Muscle of leg (tissue), 11 donors: ENCODE results near the gene ZCCHC24. TPM values are rescaled to one million over a fixed set of nuclear protein-coding genes. Genes with fewer than 3 reads are reported as not detected.

ENCODE experiments used
- DNase-seq: peaks from one replicate; pipeline ENCODE4 v3.0.0; 2013
- H3K27ac ChIP-seq: one replicate; pipeline ENCODE4 v1.5.1; 2013; ENCODE audit warnings: mild to moderate bottlenecking, low read length, control low read depth
- H3K27me3 ChIP-seq: one replicate; pipeline ENCODE4 v1.6.1; 2013; ENCODE audit warnings: low read length; ENCODE audit not compliant: control insufficient read depth, insufficient read depth
- H3K36me3 ChIP-seq: one replicate; pipeline ENCODE4 v1.6.1; 2013; ENCODE audit warnings: low read length; ENCODE audit not compliant: control insufficient read depth, insufficient read depth
- H3K4me1 ChIP-seq: one replicate; pipeline ENCODE4 v1.6.1; 2013; ENCODE audit warnings: low read length; ENCODE audit not compliant: control insufficient read depth, insufficient read depth
- H3K4me3 ChIP-seq: one replicate; pipeline ENCODE4 v1.5.1; 2013; ENCODE audit warnings: low read length, control low read depth
- H3K9me3 ChIP-seq: replicated peaks from 2 replicates; pipeline ENCODE4 v1.6.1; 2013; ENCODE audit warnings: low read depth, low read length; ENCODE audit not compliant: control insufficient read depth
- WGBS: methylation state at CpG from one replicate; pipeline ENCODE4 v1.1.5; 2013; ENCODE audit warnings: missing lambda C conversion rate; ENCODE audit not compliant: insufficient coverage; 5-methylcytosine and 5-hydroxymethylcytosine counted together
- polyA plus RNA-seq, 8 donors: library from polyadenylated mRNA; unstranded; fragments of 120-200 nt; gene quantifications; one replicate each; pipeline versions ENCODE4 v1.2.1 to v1.2.3, GENCODE V29; 2013; ENCODE audit warnings: inconsistent platforms in 1 of 8, low replicate concordance in 1 of 8; ENCODE audit not compliant: insufficient read length in 8 of 8, insufficient read depth in 1 of 8
- total RNA-seq: library from RNA; stranded (reverse); fragments of 120-200 nt; gene quantifications from one replicate; pipeline ENCODE4 v1.2.4, GENCODE V29; 2013

ZCCHC24 gene
- total and polyA plus RNA-seq, 9 donors: 25.0 to 65.5 (median 54.7) TPM

DNA sequence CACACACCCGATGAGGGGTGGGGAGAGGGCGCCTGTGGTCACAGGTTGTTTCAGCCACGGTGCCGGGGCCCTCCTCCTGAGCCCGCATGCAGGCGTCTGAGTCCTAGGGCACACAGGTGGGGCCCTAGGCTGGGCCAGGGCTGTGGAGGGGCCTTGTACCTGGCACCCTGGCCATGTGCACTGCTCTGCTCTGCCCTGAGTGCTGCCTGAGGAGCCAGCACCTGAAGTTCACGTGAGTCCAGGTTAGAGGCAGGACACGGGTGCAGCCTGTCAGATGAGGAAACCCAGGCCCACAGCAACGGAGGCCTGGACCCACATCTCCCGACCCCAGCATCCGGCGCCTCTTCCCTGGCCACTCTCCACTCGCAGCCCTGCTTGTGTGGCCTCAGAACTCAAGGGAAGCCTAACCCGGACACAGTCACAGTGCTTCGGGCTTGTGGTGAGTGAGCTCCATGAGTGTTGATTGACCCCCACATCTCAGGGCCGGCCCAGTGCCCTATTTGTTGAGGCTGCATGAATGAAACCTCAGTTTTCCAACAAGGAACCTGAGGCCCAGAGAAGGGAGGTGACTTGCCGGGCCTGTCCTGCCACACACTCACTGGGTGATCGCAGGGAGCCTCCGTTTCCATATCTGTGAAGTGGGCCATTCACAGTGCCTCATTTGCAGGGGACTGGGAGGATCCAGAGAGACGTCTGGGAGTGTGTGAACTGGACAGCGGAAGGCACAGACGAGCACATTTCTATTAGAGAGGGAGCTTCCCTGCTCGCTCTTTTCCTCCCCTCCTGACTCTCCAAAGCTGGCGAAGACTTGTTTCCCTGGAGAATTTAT, 58.6 kb downstream of the ZCCHC24 start:
- peak; percentile 64 for DNase-seq
- H3K27ac ChIP-seq: no peak overlapping the region
- H3K4me1 ChIP-seq: peaks cover 29% of the 10 kb centered on the region
- H3K27me3 ChIP-seq: no peaks in the 10 kb centered on the region
- WGBS: 70% methylated on average over 11 of the region's 24 CpGs
- H3K9me3 ChIP-seq: no peaks in the 10 kb centered on the region
- no peak overlapping the region for H3K4me3 ChIP-seq
- peaks cover 84% of the 10 kb centered on the region for H3K36me3 ChIP-seq

DNA sequence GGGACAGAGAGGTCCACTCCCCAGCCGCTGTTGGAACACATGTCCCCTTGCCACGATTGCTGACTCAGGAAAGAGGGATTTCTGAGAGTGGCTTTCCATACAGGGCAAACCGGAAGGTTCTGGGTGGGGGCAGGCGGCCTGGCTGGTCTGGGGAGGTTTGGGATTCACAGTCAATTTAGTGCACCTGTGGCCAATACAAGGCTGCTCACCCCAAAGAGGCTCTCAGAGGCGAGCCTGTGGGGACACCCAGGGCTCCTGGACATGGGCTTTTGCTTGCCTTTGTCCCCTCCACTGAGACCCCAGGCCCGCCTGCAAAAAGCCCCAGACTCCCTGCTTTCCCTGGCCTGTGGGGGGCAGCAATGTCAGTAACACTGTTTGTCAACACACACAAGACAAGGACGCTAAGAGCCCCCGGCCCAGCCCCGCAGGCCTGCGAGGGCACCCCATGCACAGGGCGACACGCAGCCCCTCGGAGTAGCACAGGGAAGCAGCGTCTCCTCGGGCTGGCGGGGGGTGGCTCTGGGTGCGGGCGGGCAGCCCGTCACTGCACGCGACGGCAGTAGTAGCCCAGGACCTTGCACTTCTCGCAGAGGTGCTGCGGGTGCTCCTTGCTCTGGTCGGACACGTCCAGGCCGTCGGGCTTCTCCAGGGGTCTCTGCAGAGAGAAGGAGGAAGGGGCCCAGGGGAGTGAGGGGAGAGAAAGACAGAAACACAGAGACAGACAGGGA, 59.5 kb downstream of the ZCCHC24 start:
- Histone ChIP-seq H3K4me3 (no peak overlapping the region), H3K4me1 (peaks cover 35% of the 10 kb centered on the region), H3K9me3 (no peaks in the 10 kb centered on the region), H3K27me3 (no peaks in the 10 kb centered on the region), H3K36me3 (peaks cover 76% of the 10 kb centered on the region), H3K27ac (no peak overlapping the region)
- WGBS: 69% methylated on average over 28 of the region's 28 CpGs
- DNase-seq: peak; percentile 6

DNA sequence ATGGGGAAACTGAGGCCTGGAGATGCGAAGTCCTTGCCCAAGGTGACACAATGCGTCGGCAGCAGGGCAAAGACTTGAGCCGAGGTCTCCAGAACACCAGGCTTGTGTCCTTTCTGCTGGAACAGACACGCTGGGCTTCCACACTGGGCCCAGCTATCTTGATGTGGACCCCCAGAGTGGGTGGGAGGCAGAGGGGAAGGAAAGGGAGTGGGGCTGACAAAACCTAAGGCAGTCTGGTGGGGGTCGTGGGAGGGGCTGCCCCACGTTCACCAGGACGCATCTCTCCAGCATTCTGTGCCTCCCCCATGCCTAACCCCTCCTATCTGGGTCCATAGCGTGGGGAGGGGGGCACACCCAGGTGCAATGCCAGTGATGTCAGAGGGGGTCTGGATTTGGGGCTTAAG, 60.0 kb downstream of the ZCCHC24 start:
- Histone ChIP-seq H3K27me3 (no peaks in the 10 kb centered on the region), H3K27ac (no peak overlapping the region), H3K36me3 (peaks cover 72% of the 10 kb centered on the region), H3K4me3 (no peak overlapping the region), H3K4me1 (peaks cover 37% of the 10 kb centered on the region), H3K9me3 (no peaks in the 10 kb centered on the region)
- DNase-seq: no peak
- WGBS: 94% methylated on average over 3 of the region's 9 CpGs

DNA sequence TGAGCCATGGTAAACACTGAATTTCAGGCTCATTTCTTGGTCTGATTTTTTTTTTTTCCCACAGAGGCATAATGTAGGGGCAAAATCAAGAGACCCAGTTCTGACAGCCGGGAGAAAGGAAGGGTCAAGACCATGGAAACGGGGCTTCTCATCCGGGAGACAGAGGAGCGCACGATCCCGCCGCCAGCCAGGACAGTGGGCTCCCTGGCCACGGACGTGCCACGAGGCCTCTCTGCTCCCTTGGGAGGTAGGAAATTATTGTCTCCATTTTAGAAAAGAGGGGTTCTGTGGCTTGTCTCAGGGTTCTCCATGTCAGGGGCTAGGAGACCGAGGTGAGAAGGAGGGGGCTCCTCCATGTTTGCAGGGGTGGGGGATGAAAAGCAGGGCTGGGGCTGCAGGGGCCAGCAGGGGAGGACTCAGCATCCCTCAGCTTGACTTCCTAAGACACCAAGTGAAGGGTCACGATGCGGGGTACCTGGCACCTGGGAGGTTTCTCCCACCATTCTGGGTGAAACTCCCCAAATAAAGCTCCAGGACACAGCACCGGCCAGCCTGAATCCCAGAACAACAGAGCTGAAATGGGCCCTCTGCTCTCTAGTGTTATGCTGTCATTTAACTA, 60.5 kb downstream of the ZCCHC24 start:
- peaks cover 67% of the 10 kb centered on the region for H3K36me3 ChIP-seq
- H3K4me1 ChIP-seq: peaks cover 42% of the 10 kb centered on the region
- no peak overlapping the region for H3K27ac ChIP-seq
- H3K27me3 ChIP-seq: no peaks in the 10 kb centered on the region
- WGBS: 89% methylated on average over 10 of the region's 14 CpGs
- DNase-seq: peak; percentile 4
- no peaks in the 10 kb centered on the region for H3K9me3 ChIP-seq
- no peak overlapping the region for H3K4me3 ChIP-seq

DNA sequence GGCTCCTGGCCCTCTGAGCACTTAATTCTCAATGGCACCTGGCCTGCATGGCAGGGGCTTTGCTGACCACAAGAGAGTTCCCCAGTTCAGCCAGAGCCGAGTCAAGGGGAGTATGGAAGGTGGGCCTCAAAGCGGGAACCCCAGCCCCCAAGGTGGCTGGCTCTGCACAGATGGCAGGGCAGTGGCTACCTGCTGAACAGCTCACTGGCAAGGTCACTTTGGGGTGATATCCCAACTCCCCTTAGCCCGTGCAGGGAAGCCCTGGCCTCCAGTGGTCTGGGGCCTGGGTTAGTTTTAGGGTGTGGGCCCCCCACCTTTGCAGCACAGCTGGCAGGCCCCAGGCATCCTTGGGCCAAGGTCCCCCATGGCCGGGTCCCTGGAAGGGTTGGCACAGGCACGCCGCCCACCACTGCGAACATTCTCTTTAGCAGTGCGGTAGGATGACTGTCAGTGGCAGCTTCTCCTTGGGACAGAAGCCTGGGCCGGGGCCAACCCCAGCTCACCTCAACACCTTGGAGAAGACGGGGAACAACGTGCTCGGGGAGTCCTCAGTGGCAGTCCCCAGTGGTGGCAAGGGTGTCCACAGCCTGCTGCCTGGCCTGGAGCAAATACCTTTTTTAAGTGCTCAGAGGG, 61.3 kb downstream of the ZCCHC24 start:
- Histone ChIP-seq H3K36me3 (peaks cover 61% of the 10 kb centered on the region), H3K9me3 (no peaks in the 10 kb centered on the region), H3K4me3 (no peak overlapping the region), H3K4me1 (peaks cover 49% of the 10 kb centered on the region), H3K27me3 (no peaks in the 10 kb centered on the region), H3K27ac (no peak overlapping the region)
- no peak for DNase-seq
- 88% methylated on average over 12 of the region's 12 CpGs for WGBS

DNA sequence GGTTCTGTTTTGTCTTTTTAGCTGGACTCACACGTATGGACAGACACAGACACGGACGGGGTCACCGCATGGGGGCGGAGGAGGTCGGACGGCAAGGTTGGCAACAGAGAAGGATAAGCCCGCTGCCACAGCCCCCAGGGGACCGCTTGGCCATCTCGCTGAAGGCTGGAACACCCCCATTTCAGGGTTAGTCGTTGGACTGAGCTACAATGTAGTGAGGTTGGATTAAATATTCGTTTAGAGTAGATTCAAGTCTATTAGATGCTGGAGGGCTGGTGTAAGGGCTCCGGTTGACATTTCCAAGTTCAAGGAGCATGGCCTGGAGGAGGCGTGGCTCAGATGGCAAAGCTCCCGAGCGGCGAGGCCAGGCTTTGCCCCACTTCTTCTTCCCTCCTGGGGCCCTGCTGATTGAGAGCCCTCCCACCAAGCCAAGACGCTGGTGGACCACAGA, 62.9 kb downstream of the ZCCHC24 start:
- no peaks in the 10 kb centered on the region for H3K27me3 ChIP-seq

DNA sequence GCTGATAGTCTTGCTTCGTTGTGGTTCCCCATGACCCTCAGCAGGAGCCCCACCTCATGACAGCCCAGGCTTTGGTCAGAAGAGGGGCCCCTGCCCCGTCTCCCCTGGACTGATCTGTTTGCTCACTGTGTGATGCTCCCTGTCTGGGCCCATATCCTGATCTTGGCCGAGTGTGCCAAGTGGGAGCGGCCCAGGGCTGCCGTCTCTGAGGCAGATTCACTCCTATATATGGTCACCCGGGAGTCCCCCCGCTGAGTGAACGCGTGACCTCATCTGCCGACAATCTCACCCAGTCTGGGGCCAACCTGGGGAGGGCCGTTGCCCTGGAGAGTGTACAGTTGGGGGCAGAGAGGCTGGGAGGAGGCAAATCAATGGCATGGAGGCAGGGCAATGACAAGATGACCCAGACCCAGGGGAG, 63.6 kb downstream of the ZCCHC24 start:
- Histone ChIP-seq H3K36me3 (peaks cover 39% of the 10 kb centered on the region), H3K4me3 (no peak overlapping the region), H3K4me1 (peaks cover 41% of the 10 kb centered on the region), H3K27me3 (no peaks in the 10 kb centered on the region), H3K9me3 (no peaks in the 10 kb centered on the region), H3K27ac (peak overlapping the region; percentile 86)
- 33% methylated on average over 8 of the region's 11 CpGs for WGBS
- peak; percentile 85 for DNase-seq

More for the DNA sequence above, 62.9 kb downstream of the ZCCHC24 start:
- DNase-seq: peak; percentile 25
- Histone ChIP-seq H3K4me3 (no peak overlapping the region), H3K27ac (peak overlapping the region; percentile 86), H3K9me3 (no peaks in the 10 kb centered on the region), H3K4me1 (peaks cover 44% of the 10 kb centered on the region), H3K36me3 (peaks cover 46% of the 10 kb centered on the region)
- WGBS: 68% methylated on average over 15 of the region's 18 CpGs

DNA sequence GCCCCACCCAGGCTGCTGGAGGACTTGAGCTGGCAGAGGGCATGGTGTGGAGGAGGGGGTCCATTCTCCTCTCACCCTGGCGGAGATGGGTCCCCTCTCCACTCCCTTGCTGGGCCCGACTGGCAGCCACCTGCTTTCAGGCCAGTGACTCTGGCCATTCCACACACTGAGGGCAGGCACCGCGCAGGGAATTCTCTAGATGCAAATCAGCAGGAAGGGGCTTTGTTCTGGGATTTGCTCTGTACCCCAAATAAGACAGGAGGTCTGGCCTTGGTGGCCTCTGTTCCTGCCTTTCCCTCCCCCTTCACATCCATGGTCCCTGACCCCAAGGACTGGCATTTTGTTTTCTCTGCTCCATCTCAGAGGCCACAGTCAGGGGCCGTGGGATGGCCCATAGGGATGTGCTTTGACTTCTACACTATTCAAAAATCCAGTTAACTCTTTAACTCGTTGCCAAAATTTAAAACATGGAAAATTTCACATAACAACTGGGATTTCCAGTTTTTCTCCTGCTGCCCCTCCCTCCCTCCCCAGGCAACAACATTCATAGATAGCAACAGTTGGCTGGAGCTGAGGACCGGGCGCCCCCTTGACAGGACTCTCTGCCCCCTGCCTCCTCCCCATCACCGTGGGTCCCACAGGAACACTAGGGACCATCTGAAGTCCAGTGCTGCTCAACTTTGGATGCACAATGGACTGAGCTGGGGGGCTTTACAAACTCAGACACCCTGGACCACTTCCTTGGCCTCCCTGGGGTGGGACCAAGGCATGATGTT, 64.3 kb downstream of the ZCCHC24 start:
- Histone ChIP-seq H3K4me1 (peaks cover 41% of the 10 kb centered on the region), H3K36me3 (peaks cover 32% of the 10 kb centered on the region), H3K27ac (peak overlapping the region; percentile 86), H3K27me3 (no peaks in the 10 kb centered on the region), H3K9me3 (no peaks in the 10 kb centered on the region), H3K4me3 (no peak overlapping the region)
- peak; percentile 51 for DNase-seq
- WGBS: 40% methylated on average over 8 of the region's 9 CpGs

DNA sequence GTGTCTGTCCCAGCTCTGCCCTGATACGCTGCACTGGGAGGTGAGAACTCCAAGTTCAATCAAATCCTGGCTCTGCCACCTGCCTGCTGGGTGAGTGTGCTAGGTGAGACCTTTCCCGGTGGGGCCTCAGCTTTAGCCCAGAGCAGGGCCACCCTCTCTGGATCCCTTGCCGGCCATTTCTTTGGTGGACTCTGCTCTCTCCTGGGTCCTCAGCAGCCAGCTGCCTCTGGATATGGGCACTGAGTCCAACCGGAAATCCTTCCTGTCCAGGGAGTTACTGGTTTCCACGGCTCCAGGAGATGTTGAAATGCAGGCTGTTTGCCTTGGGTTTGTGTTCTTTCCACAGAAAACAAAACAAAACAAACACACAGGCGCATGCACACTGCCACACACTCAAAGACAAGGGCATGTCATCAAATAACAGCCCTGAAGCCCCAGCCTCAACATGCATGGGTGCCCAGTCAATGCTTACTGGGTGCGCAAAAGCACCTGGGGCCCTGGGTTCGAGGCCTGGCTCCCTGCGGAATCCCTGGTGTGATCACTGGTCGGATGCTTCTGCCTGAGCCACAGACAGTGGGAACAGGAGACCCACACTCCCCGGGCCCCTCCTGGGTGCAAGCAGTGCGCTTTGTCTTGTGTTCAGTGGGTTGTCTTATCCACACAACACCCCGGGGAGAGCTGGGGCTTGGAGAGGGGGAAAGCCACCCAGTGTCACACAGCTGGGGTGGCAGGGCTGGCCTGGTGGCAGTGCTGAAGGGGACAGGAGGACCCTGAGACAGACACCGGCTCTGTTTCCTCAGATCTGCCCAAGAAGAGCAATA, 65.1 kb downstream of the ZCCHC24 start:
- Histone ChIP-seq H3K4me1 (peaks cover 41% of the 10 kb centered on the region), H3K4me3 (no peak overlapping the region), H3K36me3 (peaks cover 24% of the 10 kb centered on the region), H3K9me3 (no peaks in the 10 kb centered on the region), H3K27ac (peak overlapping the region; percentile 85), H3K27me3 (peaks cover 2% of the 10 kb centered on the region)
- WGBS: 46% methylated on average over 9 of the region's 14 CpGs
- DNase-seq: peak; percentile 92
